ENCODE data around the gene PCGF3.
"Not testable (repeated sequence)": the region's sequence is repeated elsewhere in the genome, so short reads cannot be mapped to it uniquely, and the experiment has no call there.

Gene PCGF3

GRCh38 chr4:689723-690122 is 15.9 kb upstream of the PCGF3 start:
- no peak for TF ChIP-seq CTCF (IDR thresholded peaks at IDR 0.05; ENCODE audit: low read depth, low read length)
- Histone ChIP-seq H3K36me3 (no peaks in the 10 kb centered on the region), H3K9me3 (no peaks in the 10 kb centered on the region), H3K4me3 (ENCODE audit: low read depth, low read length) (no peak overlapping the region), H3K27me3 (no peaks in the 10 kb centered on the region), H3K4me1 (no peaks in the 10 kb centered on the region; the same call in 1 of the 2 replicates)
- no peak for DNase-seq

- Histone ChIP-seq H3K4me3 (ENCODE audit: low read depth, low read length) (no peak overlapping the region), H3K4me1 (no peaks in the 10 kb centered on the region), H3K9me3 (no peaks in the 10 kb centered on the region), H3K36me3 (no peaks in the 10 kb centered on the region), H3K27me3 (no peaks in the 10 kb centered on the region)
- TF ChIP-seq CTCF (IDR thresholded peaks at IDR 0.05; ENCODE audit: low read depth, low read length), result no peak
- no peak for DNase-seq
Observed at GRCh38 chr4:692771-693554, 12.7 kb upstream of the PCGF3 start.

GRCh38 chr4:694341-694940 is 11.2 kb upstream of the PCGF3 start:
- not testable (repeated sequence) for H3K4me3 ChIP-seq (ENCODE audit: low read depth, low read length)

GRCh38 chr4:699816-700580 is 5.6 kb upstream of the PCGF3 start:
- no peaks in the 10 kb centered on the region for H3K4me1 ChIP-seq
- no peak for DNase-seq
- H3K36me3 ChIP-seq, result no peaks in the 10 kb centered on the region
- no peak for TF ChIP-seq CTCF (IDR thresholded peaks at IDR 0.05; ENCODE audit: low read depth, low read length)
- H3K4me3 ChIP-seq (ENCODE audit: low read depth, low read length), result no peak overlapping the region
- H3K27me3 ChIP-seq, result no peaks in the 10 kb centered on the region
- no peaks in the 10 kb centered on the region for H3K9me3 ChIP-seq

More at GRCh38 chr4:694341-694940, 11.2 kb upstream of the PCGF3 start:
- not testable (repeated sequence) for H3K36me3 ChIP-seq, H3K9me3 ChIP-seq, DNase-seq, H3K4me1 ChIP-seq, H3K27me3 ChIP-seq

- Histone ChIP-seq H3K4me1 (no peaks in the 10 kb centered on the region), H3K9me3 (no peaks in the 10 kb centered on the region)
- no peak for TF ChIP-seq CTCF (IDR thresholded peaks at IDR 0.05; ENCODE audit: low read depth, low read length)
Observed at GRCh38 chr4:700587-701264, 4.9 kb upstream of the PCGF3 start.

GRCh38 chr4:702618-703048 is 3.0 kb upstream of the PCGF3 start:
- Histone ChIP-seq H3K9me3 (no peaks in the 10 kb centered on the region), H3K27me3 (no peaks in the 10 kb centered on the region), H3K4me3 (ENCODE audit: low read depth, low read length) (no peak overlapping the region), H3K36me3 (no peaks in the 10 kb centered on the region), H3K4me1 (no peaks in the 10 kb centered on the region)
- no peak for DNase-seq
- no peak for TF ChIP-seq CTCF (IDR thresholded peaks at IDR 0.05; ENCODE audit: low read depth, low read length)

More at GRCh38 chr4:700587-701264, 4.9 kb upstream of the PCGF3 start:
- no peak overlapping the region for H3K4me3 ChIP-seq (ENCODE audit: low read depth, low read length)
- no peaks in the 10 kb centered on the region for H3K36me3 ChIP-seq
- H3K27me3 ChIP-seq, result no peaks in the 10 kb centered on the region
- no peak for DNase-seq

All from BE2C (cell line).